DMS 273 (cell line): ENCODE results near the gene COL18A1.

Source experiments
- DNase-seq: peaks from one replicate; lab custom pipeline; 2025; ENCODE audit not compliant: unreplicated experiment; lab: John Stamatoyannopoulos, UW

Gene COL18A1

GRCh38 chr21:45476582-45476981, 71.6 kb downstream of the COL18A1 start:
- no peak for DNase-seq

GRCh38 chr21:45477176-45478114, 72.5 kb downstream of the COL18A1 start:
- DNase-seq = no peak

GRCh38 chr21:45478115-45478801, 73.3 kb downstream of the COL18A1 start:
- peak; percentile 83 for DNase-seq

- no peak for DNase-seq
Measured at GRCh38 chr21:45478816-45479669, 74.1 kb downstream of the COL18A1 start.

GRCh38 chr21:45479691-45480675, 75.0 kb downstream of the COL18A1 start:
- DNase-seq = no peak

- no peak for DNase-seq
Measured at GRCh38 chr21:45480701-45481500, 75.9 kb downstream of the COL18A1 start.

GRCh38 chr21:45481566-45481965, 76.6 kb downstream of the COL18A1 start:
- no peak for DNase-seq

DNA sequence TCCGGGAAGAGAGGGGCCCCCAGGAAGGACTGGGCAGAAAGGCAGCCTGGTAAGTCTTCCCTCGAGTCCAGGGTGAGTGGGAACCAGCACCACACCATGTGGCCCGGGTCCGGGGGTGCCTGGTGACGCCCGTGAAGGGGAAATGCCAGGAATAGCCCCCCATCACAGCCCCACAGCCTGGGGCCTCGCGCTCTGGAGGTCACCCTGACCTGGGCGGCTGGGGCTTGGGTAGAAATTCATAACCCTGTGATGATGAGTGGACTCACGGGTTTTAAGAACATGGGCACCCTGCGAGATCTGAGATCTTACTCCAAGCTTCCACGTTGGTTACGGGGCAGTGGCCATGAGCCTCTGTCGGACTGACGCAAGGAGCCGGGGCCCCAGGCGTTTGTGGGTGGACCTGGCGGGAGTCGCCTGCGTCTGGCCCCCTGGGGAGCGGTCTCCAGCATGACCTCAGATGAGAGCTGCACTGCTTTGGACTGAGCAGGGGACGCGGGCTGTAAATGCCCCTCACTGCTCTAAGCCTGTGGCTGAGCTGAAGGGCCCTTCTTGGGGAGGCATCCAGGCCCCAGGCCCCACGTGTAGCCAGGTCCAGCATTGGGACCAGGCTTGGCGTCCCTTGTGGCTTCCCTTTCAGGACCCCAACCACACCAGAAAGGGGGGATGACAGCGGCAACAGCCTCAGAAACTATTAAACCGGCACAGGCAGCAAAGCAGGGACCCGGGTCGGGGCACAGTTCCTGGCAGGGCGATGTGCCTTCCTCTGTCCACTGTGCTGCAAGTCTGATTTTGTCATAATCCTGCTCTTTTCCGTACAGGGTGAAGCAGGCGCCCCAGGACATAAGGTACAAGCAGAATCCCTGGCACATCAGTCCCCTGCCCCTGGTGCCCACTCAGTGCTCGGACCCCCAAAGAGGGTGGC, 77.3 kb downstream of the COL18A1 start:
- DNase-seq = no peak

DNA sequence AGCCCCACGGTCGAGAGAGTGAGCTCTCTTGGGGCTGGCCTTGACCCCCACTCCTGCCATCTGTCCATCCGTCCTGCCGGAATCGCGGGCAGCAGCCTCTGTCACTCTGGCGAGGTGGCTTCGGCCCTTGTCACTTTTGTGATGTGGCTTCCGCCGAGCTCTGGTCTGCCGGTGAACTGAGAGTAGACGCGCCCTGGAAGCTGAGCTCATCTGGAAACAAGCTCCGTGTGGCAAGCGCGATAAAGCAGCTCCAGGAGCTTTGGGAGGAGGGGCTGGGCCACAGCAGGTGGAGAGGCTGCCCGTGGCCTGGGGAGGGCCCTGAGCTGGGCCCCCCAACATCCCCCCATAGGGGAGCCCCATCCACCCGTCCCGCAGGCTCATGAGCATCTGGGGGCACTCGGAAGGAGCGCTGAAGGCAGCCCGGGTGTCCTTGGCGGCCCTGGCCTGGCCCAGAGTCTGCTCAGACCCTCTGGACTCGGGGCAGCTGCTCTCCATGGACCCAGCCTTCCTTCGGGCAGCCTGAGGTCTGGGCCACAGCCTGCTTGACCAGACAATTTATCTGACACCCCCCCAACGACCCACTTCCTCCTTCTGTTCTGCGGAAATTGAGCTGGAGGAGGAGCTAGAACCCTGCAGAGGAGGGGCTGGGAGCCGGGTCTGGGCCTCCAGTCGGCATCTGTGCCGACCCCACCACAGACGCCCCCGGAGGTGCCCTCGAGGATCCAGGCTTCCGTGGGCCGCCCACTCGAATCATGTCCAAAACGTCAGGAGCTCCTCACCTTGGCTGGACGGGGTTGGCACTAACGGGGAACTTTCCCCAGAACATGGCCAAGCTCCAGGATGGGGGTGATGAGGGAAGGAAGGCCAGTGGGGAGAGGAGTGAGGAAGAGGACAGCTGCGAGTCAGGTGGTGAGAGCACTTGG, 78.2 kb downstream of the COL18A1 start:
- no peak for DNase-seq

DNA sequence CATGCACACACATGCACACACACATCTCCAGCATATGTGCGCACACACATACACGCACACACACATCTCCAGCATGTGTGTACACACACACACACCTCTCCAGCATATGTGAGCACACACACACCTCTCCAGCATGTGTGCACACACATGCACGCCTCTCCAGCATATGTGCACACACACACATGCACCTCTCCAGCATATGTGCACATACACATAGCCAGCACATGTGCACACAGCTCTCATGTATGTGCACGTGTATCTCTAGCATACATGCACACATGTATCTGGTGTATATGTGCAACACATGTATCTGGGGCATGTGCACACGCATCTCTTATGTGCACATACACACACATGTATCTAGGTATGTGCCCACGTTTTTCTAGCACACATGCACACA, 79.4 kb downstream of the COL18A1 start:
- no peak for DNase-seq

GRCh38 chr21:45485686-45486442, 80.9 kb downstream of the COL18A1 start:
- no peak for DNase-seq

DNA sequence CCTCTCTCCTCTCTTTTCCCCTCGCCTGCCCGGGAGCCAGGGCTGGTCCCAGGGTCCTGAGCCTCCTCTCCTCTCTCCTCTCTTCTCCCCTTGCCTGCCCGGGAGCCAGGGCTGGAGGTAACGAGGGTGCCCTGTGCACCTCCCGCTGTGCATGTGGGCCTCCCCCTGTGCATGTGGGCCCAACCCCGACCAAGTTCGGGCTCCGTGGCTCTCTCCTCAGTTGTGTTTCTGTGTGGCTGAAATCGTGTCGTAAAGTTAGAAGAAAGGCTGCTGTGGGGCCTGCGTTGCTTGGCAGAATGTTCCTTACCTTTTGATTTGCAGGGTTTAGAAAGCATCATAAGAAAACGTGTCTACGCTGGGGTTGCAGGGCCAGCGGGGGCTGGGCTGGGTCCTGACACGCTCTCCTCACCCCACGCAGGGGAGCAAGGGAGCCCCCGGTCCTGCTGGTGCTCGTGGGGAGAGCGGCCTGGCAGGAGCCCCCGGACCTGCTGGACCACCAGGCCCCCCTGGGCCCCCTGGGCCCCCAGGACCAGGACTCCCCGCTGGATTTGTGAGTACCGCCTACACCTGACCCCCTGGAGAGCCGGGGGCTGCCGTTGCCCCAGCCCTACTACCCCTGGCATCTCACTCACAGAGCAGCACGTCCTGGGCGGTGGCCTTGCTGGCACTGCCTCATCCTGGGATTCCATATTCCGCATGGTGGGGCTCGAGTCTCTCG, 81.6 kb downstream of the COL18A1 start:
- DNase-seq = no peak

- no peak for DNase-seq
Measured at GRCh38 chr21:45487161-45487806, 82.3 kb downstream of the COL18A1 start.

DNA sequence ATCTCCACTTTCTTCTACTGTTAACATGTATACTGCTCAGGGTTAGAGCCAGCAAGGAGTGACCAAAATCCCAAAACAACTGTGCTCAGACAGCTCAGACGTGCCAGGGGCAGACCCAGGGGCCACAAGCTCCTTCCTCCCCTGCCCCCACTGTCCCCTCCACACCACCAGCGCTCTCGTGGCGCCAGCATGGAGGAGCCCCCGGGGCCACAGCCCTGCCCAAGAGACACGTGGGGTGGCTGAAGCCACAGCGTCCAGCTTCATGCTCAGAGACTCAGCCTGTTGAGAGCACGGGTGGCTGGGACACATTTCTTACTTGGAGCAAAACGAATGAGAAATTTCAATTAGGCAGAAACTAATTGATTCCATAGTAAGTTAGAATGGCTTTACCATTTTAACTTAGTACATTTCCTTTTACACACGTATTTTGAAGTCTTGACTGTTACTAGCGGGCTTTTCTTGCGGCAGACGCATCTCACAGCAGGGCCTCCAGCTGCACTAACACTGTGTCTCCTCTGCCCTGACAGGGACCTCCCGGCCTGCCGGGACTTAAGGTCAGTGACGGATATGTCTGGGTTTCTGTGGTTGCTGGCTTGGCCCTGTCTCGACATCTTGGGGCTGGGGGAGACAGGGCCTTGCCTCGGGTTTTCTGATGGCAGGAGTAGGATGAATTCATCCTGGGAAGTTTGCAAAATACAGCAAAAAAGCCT, 83.1 kb downstream of the COL18A1 start:
- DNase-seq = no peak
